ENCODE results near the gene TMEM82.

TMEM82 gene

GRCh38 chr1:15734901-15735300, 7.4 kb upstream of the TMEM82 start:
- no peak for DNase-seq (ENCODE audit: low read depth in 2 of 2)
- no peak overlapping the region for H3K4me3 ChIP-seq (replicated peaks in 1 of 2; ENCODE audit: low read depth in 2 of 2, low read length in 2 of 2)
- TF ChIP-seq CTCF (IDR thresholded peaks at IDR 0.05; ENCODE audit: low read depth, low read length): no peak

- no peak for DNase-seq (ENCODE audit: low read depth in 2 of 2)
- no peak overlapping the region for H3K4me3 ChIP-seq (replicated peaks in 1 of 2; ENCODE audit: low read depth in 2 of 2, low read length in 2 of 2)
- TF ChIP-seq CTCF (IDR thresholded peaks at IDR 0.05; ENCODE audit: low read depth, low read length): no peak
These were observed 6.8 kb upstream of the TMEM82 start for GRCh38 chr1:15735304-15736037.

- no peak for TF ChIP-seq CTCF (IDR thresholded peaks at IDR 0.05; ENCODE audit: low read depth, low read length)
These were observed 6.0 kb upstream of the TMEM82 start, which contains the start of gene SLC25A34 for GRCh38 chr1:15736038-15736891. SLC25A34 (plus strand) TSS chr1:15736258; CDS start chr1:15736486, 228 bp downstream.

GRCh38 chr1:15736892-15737261, 5.4 kb upstream of the TMEM82 start:
- TF ChIP-seq CTCF (IDR thresholded peaks at IDR 0.05; ENCODE audit: low read depth, low read length): no peak
- H3K4me3 ChIP-seq (replicated peaks in 1 of 2; ENCODE audit: low read depth in 2 of 2, low read length in 2 of 2): no peak overlapping the region
- no peak for DNase-seq (ENCODE audit: low read depth in 2 of 2)

More at GRCh38 chr1:15736038-15736891, 6.0 kb upstream of the TMEM82 start, which contains the start of gene SLC25A34:
- no peak for DNase-seq (ENCODE audit: low read depth in 2 of 2)
- H3K4me3 ChIP-seq (replicated peaks in 1 of 2; ENCODE audit: low read depth in 2 of 2, low read length in 2 of 2): no peak within 1 kb of the TSS

GRCh38 chr1:15737324-15738319, 4.7 kb upstream of the TMEM82 start:
- no peak for TF ChIP-seq CTCF (IDR thresholded peaks at IDR 0.05; ENCODE audit: low read depth, low read length)

More at GRCh38 chr1:15737324-15738319, 4.7 kb upstream of the TMEM82 start:
- H3K4me3 ChIP-seq (replicated peaks in 1 of 2; ENCODE audit: low read depth in 2 of 2, low read length in 2 of 2): no peak overlapping the region
- DNase-seq (ENCODE audit: low read depth in 2 of 2): no peak

All from cardiac fibroblast (primary cell).